Stimulated activated CD4-positive, alpha-beta T cell treated with anti-CD3 and anti-CD28 coated beads, TNF-alpha, amount 100 ng/mL, for 4 hours (primary cell): Measurements from ENCODE around the gene LARGE1.
"Not testable (repeated sequence)": the region's sequence is repeated elsewhere in the genome, so short reads cannot be mapped to it uniquely, and the experiment has no call there.

Source experiments
- DNase-seq, 3 experiments: peaks; one replicate each; pipeline ENCODE4 v3.0.0-alpha.2; 2020; ENCODE audit warnings: low read depth in 3 of 3

The LARGE1 gene

DNA sequence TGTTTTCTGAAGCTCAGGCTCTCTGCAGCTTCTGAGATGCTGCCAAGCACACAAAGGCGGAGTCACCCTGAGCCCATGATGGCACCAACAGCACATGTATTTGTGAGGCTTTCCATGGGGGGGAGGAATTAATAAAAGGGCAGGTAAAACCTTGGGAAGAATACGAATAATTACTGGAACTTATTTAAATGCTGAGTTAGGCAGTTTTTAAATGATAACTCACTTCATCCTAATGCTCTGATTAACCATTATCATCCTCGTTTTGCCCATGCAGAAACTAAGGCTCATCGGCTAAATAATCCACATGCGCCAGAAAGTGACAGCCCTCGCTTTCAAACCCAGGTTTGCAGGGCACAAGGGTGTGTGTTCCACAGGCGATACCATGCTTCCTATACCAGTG, 35.4 kb downstream of the LARGE1 start:
- DNase-seq, result no peak

DNA sequence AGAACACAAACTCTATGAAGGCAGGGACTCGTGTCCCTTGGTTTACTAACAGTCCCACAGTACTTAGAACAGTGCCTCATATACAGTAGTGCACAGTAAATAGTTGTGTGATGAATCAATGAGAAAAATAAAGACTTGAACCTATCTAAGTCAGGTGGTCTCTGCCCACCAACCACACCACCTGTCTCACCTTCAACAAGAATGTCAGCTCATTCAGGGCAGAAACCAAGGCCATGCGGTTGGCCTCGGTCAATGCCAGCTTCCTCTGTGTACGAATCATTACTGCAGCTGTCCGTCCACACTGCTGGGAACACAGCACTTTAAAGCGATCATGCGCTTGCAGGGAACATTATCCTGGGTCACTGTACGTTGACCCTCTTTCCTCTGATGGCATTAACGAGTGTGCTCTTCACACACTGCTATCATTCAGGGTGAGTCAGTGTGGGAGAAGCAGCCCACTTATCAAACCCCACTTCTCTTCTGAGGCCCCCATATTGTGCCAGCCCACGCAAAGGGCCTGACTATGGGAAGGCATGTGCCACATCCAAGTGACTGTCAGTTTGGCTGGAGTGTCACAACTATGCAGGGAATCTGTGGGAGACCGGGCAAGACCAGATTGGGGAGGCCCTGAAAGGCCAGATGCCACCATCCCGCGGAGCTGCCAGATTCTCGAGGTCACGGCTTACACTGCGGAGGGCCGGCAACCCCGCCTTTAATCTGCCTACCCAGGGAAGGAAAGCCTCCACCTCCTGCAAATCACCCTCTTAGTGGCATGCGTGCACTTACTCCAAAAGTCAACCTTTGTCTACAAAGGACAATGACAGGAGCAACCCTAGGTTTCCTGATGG, 36.1 kb downstream of the LARGE1 start:
- DNase-seq, result no peak

DNA sequence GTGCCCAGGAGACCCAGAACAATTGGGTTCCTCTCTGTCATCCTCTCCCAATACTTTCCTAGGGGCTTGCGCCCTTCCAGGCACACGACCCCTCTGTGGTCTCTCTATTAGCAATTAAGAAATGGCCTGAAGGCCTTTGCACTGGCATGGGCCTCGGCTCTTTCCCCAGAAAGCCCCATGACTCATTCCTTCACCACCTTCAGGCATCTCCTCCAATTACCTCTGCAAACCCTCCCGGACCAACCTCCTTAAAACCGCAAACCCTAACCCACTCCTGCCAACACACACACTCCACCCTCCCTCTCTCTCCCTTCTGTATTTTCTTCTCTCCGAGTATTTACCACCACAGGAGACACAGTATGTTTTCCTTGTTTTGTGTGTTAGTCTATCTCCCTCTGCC, 36.7 kb downstream of the LARGE1 start:
- DNase-seq, result no peak

DNA sequence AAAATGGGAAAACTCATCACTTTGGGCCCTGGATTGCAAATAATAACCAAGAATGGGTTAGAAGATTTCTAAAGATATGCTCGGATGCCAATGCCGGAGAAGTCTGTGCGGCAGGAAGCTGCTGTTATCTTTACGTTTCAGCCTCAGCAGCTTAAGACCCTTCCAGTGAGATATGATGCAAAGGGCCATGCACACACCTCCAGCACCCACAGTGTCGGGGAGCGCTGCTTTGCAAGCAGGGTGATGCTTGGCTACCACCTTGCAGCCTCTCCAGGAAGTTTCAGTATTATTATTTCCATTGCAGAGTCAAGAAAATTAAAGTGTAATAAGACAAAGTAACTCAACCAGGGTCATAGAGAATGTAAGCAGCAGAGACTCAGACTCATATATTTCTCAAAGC, 37.3 kb downstream of the LARGE1 start:
- DNase-seq, result no peak

DNA sequence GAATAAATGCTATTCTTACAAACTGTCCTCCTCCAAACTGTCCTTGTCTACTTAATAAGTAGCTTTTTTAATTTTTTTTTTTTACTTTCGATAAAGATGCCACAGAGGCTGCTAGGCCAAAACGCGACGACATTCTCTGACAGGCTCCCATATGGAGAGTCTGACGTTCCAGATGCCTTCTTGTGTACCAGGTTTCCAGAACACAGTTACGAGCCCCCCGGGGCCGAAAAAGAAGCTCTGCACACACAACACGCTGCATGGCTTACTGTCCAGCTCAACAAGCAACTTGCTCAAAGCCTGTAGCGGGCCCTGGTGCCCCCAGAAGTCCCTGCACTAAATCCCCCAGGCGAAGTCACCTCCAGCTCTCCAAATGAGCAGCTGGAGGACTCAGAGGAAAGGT, 39.3 kb downstream of the LARGE1 start:
- DNase-seq, result no peak

DNA sequence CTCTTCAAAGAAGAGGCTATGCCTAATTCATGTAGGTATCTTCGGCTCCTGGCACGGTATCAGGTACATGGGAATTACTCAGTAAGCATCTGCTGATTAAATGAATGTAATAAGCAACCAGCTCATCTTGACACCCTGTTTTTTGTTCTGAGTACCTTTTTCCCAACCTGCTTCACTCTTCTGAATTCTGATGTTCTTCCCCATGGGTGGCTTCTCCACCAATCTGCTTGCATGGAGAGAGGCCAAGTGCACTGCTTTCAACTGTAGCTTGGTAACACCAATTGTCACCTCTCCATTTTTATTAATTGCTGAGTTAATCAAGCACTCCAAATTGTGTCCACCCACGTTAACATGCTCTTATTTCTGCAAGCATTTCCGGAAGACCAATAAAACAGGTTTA, 40.5 kb downstream of the LARGE1 start:
- DNase-seq, result no peak

DNA sequence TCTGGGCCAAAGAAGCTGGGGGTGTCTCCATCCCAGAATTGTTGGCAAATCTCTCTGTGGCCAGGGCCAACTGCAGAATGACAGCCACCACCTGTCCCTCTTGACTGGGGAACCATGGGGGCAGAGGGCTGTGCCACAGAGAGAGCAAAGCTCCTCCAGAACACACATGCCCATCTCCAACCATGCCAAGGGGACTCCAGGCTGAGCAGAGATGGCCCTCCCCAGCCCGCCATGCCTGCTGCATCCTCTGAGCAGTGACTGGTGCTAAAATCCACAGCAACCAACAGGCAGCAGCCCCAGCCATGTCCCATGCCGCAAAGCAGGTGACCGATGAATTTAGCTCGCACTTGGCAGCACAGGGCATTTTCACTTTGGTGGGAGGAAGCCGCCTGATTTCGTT, 45.0 kb downstream of the LARGE1 start:
- DNase-seq, result no peak

DNA sequence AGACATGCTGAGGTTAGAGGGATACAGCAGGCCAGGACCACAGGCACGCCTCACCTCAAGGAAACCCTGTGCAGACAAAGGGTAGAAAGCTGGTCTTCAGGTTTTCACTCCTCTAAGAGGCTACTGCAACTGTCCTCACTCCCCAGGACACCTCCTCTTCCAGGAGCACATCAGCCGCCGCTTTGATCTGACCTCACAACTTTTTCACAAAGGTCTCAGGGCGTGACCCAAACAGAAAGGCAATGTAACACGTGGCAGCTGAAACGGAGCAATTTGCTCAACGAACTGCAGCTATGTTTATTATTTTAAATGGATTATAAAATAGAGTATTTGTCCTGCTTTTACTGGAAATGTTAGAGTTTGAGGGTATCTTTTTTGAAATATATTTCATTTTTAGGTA, 46.1 kb downstream of the LARGE1 start:
- DNase-seq, result no peak

DNA sequence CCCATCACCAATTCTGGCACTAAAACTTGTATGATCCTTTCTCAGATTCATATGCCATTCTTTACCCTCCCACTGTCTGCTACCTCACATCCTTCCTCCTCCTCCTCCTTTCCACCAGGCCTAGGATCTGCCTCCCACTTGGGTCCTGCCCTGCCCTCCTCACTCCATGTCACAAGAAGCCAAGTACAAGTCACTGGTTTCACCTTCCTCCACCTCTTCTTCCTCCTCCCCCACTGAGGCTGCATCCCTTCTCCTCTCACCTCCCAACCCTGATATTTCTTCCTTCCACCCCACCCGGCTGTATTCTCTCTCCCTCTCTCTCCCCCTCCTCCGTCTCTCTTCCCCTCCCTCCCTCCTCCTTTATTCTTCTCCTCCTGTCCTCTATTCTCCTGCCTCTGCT, 46.6 kb downstream of the LARGE1 start:
- no peak for DNase-seq

DNA sequence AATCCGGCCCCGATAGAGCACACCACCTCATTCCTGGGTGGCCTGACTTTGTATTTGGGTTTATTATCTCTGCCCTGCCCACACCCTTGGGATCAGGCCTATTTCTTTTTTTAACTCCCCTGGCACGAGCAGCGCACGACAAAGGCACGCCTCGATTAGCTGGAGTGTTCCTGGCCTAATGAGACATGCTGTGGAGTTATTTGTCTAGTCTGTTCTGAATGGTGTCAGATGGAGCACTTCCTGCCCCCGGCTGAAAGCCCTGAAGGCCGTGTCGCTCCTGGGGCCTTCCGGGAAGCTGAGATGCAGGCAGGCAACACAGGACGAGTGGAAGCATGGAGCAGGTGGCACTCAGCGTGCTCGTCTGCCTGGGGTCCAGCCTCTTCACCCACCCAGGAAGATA, 47.1 kb downstream of the LARGE1 start:
- DNase-seq, result no peak

DNA sequence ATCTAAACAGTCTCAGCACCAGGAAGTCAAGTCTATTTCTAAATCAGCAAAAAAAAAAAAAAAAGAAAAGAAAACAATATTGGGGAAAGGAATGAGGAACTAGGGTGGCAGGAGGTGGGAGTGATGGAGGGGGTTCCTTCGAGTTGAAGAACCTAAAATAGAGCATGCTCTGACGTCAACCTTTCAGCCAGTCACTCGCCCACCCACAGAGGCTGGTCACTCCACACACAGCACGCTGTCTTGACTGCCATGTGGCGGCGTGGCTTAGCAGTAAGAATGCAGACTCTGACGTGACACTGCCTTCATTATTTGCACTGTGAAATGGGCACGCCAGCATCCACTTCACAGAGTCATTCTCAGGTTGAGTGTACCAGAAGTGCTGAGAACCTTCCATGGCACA, 48.3 kb downstream of the LARGE1 start:
- no peak for DNase-seq

DNA sequence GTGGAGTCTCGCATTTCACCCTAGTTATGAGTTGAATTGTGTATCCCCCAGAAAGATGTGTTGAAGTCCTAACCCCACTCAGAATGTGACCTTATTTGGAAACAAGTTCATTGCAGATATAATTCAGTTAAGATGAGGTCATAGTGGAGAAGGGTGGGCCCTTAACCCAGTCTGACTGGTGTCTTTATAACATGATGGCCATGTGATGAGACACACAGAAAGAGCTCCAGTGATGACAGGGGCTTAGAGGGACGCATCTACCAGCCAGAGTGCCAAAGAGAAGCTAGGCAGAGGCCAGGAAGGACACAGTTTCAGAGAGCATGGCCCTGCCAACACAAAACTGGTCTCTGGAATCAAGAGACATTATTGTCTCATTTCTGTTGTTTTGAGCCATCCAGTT, 50.3 kb downstream of the LARGE1 start:
- DNase-seq, result no peak

DNA sequence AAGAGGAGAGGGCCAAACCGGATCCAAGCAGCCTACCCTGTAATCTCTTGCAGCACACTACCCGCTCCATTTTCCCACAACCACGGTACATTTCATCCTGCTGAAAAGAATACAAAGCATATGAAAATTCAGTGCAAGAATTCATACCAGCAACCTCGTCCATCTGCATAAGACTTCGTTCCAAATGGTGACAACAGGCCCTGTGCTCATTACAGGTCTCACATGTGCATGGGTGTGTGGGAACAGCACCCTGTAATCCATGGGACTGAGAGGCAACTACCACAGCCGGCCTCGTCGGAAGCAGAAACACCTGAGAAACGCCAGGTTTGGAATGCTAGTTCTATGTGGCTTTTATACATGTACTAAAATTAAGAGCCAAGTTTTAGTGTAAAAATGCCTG, 52.3 kb downstream of the LARGE1 start:
- no peak for DNase-seq

DNA sequence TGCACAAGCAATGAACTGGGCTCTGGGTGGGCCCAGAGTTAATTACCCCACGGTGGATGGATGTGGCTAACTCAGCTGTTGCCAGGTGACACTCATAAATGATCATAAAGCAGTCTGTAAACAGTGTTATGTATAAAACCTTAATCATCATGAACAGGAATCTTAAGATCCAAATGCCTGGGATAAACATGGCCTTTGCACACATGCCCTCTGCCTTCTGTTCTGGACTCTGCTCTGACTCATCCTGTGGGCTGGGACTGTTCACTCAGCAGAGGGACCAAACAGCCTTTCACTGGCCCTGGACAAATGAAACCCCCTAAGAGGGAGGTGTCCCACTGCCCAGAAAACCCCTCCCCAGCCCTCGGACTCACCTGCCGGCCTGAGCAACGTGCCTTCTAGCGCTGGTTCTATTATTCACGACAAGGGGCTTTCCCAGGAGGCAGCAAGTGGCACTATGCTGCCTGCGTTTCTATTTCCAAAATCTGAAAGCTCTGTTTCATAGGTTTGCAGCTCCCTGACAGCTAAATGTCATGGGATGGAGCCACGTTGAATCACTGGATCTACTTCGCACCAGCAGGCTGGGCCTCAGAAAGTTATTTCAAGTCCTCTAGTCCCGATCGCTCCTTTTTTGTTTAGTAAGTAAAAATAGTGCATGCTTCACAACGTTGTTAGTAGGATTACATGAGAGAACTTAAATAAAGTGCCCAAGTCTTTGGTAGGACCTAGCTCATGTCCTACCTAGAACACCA, 53.0 kb downstream of the LARGE1 start:
- no peak for DNase-seq

DNA sequence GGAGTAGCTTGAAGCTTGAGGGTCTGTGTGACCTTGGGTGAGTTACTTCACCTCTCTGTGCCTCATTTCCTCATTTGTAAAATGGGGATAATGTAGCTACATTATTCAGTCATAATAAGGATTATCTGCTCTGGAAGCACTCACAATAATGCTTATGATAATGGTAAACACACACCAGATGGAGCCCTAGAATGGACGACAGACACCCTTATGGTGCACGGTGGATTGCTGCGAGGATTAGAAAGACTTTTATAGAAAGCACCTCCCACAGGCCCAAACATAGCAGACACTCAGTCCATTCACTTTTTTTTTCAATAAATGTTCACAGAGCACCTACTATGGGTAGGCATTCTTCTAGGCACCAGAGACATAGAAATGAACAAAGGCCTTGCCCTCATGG, 53.8 kb downstream of the LARGE1 start:
- DNase-seq, result no peak

DNA sequence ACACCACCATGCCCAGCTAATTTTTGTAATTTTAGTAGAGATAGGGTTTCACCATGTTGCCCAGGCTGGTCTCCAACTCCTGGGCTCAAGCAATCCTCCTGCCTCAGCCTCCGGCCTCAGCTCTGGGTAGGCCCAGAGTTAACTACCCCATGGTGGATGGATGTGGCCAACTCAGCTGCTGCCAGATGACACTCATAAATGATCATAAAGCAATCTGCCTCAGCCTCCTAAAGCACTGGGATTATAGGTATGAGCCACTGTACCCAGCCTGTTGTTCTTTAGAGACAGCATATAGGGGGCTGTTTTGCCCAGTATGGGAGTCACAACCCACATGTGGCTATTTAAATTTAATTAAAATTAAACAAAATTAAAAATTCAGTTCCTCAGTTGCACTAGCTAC, 54.3 kb downstream of the LARGE1 start:
- no peak for DNase-seq

DNA sequence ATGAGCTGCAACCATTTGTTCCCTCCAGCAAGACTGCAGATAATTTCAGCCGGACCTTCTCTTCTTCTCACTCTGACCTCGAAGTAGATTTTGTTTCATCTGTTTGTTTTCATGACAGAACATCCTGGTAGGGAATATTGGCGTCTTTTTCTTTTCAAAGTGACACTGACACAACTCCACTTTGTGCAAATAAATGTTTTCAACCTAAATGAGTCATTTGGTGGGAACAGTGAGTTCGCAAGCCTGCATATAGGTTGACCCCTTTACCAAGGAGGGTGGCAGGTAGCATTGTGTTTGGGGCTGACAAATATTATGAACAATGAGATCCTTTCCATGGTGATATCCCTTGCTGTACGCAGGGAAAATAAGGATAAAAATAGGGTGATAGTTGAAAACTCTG, 55.0 kb downstream of the LARGE1 start:
- DNase-seq, result no peak

DNA sequence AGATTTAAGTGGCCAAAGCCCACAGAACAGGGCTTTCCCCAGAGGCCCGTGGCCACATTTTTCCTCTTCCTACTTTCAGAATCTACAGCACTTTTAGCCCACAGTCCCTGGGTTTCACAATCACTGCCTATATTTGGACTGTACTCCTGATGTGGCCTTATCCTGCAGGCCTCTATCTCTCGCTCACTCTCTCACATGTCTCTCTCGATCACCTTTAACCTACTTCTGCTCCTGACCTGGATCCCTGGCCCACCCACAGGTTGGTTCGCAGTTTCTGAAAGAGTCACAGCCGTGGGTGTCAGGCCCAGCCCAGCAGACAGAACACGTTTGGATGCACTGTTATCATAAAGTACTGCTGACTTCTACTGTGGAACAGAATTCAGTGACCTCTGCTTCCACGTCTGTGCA, 55.5 kb downstream of the LARGE1 start:
- no peak for DNase-seq

DNA sequence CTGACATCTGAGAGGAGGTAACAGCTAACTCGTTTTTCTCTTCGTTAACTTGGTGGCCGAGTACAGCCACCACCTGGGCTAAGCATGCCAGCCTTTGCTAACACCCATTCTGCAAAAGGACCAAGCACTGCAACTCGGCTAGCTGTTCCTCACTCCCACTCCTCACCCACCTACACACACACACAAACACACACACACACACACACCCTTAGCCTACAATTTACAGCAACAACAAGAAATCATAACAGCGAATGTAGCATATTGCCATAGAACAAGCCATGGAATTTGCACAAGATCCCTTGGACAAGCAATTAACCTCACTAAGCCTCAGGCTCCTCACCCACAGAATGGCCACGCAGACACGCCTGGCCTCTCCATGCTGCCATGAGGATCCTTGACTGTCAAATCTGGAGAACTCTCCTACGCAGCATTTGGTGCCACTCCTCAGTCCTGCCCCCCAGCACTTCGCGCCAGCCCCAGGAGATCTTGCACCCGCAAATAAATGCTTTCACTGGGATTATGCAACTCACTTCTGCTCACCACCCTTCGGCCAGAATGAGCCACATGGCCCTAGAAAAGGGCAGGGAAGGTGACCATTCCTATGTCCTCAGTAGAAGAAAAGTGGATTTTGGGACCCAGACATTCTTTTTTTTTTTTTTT, 58.9 kb downstream of the LARGE1 start:
- no peak for DNase-seq

DNA sequence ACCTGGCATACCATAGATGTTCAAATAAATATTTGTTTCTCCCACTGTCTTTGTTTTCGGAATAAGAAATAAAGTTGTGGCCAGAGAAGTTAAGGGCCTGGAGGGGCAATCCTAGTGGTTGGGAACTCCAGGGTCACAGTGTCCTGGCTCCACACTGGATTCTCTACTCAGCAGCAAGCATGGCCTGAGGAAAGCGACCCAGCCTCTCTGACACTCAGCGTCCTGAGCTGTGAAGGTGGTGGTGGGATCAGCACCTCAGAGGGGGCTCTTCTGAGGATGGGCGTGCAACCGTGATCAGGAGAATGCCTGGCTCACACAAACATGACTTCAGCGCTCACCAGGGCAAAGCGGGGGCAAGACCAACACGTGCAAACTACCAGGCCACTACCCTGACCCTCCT, 59.9 kb downstream of the LARGE1 start:
- DNase-seq, result no peak

DNA sequence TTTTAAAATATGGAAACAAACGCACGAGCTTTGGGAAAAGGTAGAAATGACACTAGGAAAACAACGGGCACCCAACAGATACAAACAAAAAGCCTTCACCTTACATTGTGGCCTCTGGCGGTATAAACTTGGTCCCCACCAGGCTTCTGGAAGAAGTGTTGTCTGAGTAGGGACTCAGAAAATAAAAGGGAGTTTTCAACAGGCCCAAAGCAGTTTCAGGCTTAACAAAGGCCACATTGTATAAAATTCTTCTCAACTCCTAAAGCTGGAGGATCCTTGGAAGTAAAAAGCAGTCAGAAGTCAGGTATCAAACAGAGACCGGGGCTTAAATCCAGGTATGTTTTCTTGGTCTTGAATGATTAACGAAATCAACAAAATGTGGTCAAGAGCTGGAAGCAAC, 61.0 kb downstream of the LARGE1 start:
- DNase-seq, result no peak

DNA sequence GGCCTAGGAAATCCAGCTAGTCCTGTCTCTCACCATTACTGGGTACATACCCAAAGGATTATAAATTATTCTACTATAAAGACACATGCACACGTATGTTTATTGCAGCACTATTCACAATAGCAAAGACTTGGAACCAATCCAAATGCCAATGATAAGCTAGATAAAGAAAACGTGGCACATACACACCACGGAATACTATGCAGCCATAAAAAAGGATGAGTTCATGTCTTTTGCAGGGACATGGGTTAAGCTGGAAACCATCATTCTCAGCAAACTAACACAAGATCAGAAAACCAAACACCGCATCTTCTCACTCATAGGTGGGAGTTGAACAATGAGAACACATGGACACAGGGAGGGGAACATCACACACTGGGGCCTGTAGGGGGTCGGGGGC, 61.6 kb downstream of the LARGE1 start:
- not testable (repeated sequence) for DNase-seq

DNA sequence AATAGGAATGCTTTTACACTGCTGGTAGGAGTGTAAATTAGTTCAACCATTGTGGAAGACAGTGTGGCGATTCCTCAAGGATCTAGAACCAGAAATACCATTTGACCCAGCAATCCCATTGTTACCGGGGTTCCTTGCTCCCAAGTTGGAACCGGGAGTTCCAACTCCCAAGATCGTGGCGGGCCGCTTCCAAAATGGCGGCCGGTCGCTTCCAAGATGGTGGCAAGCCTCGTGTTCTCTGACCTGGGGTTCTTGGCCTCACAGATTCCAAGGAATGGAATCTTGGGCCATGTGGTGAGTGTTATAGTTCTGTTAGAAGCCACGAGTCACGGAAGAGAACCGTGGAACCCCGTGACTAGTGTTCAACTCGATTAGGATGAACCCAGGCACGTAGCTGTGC, 62.5 kb downstream of the LARGE1 start:
- DNase-seq, result not testable (repeated sequence)
